ENCODE measurements around the gene FAM50A.

DNA sequence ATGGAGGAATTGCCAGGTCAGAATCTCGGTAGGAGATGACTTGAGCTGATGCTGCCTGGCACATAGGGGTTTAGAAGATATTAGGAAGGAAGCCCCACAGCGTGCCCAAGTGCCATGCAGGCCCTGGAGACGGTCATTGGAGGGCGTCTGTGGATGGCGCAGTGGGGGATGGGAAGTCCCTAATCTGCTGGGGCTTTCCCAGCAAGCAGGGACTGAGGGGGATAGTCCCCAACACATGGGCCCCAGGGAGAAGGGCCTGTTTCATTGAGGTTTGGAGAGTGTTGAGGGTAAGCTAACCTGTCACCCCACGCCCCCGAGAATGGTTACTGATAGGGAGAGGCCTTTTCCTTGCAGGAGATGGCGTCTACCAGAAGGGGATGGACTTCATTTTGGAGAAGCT is 24.8 kb upstream of the FAM50A start:
- TF ChIP-seq, protein P1, sequence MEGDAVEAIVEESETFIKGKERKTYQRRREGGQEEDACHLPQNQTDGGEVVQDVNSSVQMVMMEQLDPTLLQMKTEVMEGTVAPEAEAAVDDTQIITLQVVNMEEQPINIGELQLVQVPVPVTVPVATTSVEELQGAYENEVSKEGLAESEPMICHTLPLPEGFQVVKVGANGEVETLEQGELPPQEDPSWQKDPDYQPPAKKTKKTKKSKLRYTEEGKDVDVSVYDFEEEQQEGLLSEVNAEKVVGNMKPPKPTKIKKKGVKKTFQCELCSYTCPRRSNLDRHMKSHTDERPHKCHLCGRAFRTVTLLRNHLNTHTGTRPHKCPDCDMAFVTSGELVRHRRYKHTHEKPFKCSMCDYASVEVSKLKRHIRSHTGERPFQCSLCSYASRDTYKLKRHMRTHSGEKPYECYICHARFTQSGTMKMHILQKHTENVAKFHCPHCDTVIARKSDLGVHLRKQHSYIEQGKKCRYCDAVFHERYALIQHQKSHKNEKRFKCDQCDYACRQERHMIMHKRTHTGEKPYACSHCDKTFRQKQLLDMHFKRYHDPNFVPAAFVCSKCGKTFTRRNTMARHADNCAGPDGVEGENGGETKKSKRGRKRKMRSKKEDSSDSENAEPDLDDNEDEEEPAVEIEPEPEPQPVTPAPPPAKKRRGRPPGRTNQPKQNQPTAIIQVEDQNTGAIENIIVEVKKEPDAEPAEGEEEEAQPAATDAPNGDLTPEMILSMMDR (IDR thresholded peaks at IDR 0.05) = no peak
- no peak for TF ChIP-seq POLR2A (IDR thresholded peaks at IDR 0.05)

All from lower leg skin (tissue), 3 donors.